Measurements from ENCODE around the gene SP140L. TPM values are rescaled to one million over a fixed set of nuclear protein-coding genes. Genes with fewer than 3 reads are reported as not detected.
"Not testable (repeated sequence)": the region's sequence is repeated elsewhere in the genome, so short reads cannot be mapped to it uniquely, and the experiment has no call there.

SP140L gene
- total RNA-seq, 1 donor from 2014 or later, result 48.9 TPM

DNA sequence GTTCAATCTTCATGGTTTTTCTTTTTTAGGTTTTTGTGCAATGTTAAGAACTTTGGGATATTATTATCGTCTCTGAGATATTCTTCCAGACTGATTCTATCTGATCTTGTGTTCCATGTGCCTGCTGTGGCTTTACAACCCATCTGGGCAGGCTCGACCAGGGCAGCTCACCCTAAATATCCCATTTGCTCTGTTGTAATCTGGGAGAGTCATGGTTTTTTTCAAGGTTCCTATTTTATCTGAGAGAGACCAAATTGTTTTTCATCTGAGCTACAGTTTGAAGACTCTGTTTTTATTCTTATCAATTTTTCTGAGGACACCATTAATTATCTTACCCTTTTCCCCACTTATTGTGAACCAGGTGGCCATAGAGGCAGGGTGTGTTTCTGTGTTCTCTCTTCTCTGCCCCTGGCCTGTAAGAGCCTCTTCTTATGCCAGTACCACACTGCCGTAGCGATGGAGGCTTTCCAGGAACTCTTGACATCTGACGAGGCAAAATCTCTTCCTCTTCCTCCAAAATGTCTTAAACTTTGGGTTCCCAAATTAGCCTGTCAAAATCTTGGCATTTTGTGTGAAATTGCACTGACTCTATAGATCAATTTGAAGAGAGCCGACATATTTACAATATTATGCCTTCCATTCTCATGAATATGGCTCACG lies 3.1 kb downstream of the SP140L start:
- no peaks in the 10 kb centered on the region for H3K27me3 Mint-ChIP-seq
- H3K27ac Mint-ChIP-seq, result peak overlapping the region; percentile 49
- intact Hi-C loops (cut with micrococcal nuclease), result loop anchor here (1.0 to 5.0 kb wide), 4 partner anchors 18 to 332 kb away; partner anchors contain the start of gene SP100
- H3K4me1 Mint-ChIP-seq, result peaks cover 81% of the 10 kb centered on the region
- peaks cover 11% of the 10 kb centered on the region for H3K9me3 Mint-ChIP-seq
- peaks cover 57% of the 10 kb centered on the region for H3K36me3 Mint-ChIP-seq (ENCODE audit: low read depth)
- H3K4me3 Mint-ChIP-seq, result peak overlapping the region; percentile 92
- peak; percentile 59 for DNase-seq

DNA sequence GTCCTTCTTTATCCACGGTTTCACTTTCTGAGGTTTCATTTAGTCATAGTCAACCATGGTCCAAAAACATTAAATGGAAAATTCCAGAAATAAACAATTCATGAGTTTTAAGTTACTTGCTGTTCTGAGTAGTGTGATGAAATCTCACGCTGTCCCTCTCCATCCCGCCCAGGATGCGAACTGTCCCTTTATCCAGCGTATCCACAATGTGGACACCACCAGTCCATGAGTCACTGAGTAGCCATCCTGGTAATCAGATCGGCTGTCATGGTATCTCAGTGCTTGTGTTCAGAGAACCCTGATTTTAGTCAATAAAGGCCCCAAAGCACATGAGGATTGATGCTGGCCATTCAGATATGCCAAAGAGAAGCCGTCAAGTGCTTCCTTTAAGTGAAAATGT lies 3.7 kb downstream of the SP140L start:
- intact Hi-C loops (cut with micrococcal nuclease), result no loop called here
- Mint-ChIP-seq H3K4me3 (peak overlapping the region; percentile 92), H3K4me1 (peaks cover 81% of the 10 kb centered on the region), H3K36me3 (ENCODE audit: low read depth) (peaks cover 63% of the 10 kb centered on the region), H3K27ac (peak overlapping the region; percentile 77), H3K27me3 (no peaks in the 10 kb centered on the region), H3K9me3 (peaks cover 11% of the 10 kb centered on the region)
- DNase-seq, result peak; percentile 56

DNA sequence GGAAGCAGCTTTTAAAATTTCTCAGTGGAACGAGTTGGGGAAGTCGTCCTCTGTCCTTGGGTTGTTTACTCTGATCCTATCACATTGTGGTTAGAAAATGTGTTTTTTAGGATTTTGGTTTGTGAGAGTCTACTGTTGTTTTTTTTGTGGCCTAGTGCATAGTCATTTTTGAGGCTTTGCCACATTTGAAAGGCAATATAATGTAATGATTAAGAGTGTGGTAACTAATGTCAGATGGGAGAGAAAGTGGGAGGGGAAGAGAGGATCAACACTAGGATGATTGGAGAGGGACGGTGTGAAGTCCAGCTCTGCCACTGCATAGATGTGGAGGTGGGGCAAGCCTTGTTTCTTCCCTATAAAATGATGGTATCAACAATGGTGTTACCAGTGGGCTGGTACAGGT lies 8.5 kb downstream of the SP140L start:
- Mint-ChIP-seq H3K9me3 (peaks cover 14% of the 10 kb centered on the region), H3K4me3 (peak overlapping the region; percentile 75), H3K27me3 (no peaks in the 10 kb centered on the region), H3K4me1 (peaks cover 55% of the 10 kb centered on the region), H3K27ac (peak overlapping the region; percentile 89), H3K36me3 (ENCODE audit: low read depth) (peaks cover 65% of the 10 kb centered on the region)
- intact Hi-C loops (cut with micrococcal nuclease), result loop anchor here (1.0 kb wide), 1 partner anchor 16 kb away; no protein-coding TSS in a partner anchor
- DNase-seq, result peak; percentile 55

DNA sequence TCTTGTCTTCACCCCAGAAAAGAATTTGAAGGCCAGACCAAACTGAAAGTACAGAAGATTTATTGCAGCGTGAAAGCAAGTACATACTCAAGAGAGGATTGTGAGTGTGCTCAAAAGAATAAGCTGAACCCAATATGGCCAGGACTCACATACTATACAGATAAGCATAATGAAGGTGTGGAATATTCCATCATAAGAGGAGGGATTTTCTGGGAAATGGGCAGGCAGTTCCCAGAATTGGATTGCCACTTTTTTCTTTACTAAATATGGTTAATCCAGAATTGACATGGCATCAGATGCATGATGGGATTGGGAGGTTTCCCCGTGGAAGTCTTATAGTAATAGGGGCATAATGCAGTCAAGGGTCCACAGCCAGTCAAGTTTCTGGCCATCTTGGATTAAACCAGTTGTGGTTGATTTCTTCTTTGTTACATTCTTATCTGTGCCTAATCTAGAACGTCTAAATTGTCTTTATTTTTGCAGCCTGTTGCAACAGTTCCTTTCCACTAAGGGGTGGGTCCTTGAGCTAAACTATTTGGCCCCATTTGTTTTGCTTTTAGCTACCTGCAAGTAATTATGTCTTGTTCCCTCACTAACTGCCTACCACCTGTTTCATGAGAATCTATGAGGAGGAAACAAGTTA lies 9.0 kb downstream of the SP140L start:
- peak overlapping the region; percentile 75 for H3K4me3 Mint-ChIP-seq
- H3K27me3 Mint-ChIP-seq, result no peaks in the 10 kb centered on the region
- H3K27ac Mint-ChIP-seq, result peak overlapping the region; percentile 89
- DNase-seq, result peak; percentile 58
- intact Hi-C loops (cut with micrococcal nuclease), result loop anchor here (1.0 kb wide), 1 partner anchor 17 kb away; no protein-coding TSS in a partner anchor
- H3K9me3 Mint-ChIP-seq, result peaks cover 14% of the 10 kb centered on the region
- peaks cover 61% of the 10 kb centered on the region for H3K36me3 Mint-ChIP-seq (ENCODE audit: low read depth)
- H3K4me1 Mint-ChIP-seq, result peaks cover 50% of the 10 kb centered on the region

DNA sequence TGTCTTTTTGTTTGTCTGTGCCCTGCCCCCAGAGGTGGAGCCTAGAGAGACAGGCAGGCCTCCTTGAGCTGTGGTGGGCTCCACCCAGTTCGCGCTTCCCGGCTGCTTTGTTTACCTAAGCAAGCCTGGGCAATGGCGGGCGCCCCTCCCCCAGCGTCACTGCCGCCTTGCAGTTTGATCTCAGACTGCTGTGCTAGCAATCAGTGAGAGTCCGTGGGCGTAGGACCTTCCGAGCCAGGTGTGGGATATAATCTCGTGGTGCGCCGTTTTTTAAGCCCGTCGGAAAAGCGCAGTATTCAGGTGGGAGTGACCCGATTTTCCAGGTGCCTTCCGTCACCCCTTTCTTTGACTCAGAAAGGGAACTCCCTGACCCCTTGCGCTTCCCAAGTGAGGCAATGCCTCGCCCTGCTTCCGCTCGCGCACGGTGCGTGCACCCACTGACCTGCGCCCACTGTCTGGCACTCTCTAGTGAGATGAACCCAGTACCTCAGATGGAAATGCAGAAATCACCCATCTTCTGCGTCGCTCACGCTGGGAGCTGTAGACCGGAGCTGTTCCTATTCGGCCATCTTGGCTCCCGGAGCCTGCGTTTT lies 15.0 kb downstream of the SP140L start:
- Mint-ChIP-seq H3K36me3 (ENCODE audit: low read depth) (peaks cover 60% of the 10 kb centered on the region), H3K4me1 (peaks cover 31% of the 10 kb centered on the region), H3K9me3 (peaks cover 33% of the 10 kb centered on the region)
- H3K4me3 Mint-ChIP-seq; intact Hi-C loops (cut with micrococcal nuclease); H3K27me3 Mint-ChIP-seq; DNase-seq; H3K27ac Mint-ChIP-seq: not testable (repeated sequence)

DNA sequence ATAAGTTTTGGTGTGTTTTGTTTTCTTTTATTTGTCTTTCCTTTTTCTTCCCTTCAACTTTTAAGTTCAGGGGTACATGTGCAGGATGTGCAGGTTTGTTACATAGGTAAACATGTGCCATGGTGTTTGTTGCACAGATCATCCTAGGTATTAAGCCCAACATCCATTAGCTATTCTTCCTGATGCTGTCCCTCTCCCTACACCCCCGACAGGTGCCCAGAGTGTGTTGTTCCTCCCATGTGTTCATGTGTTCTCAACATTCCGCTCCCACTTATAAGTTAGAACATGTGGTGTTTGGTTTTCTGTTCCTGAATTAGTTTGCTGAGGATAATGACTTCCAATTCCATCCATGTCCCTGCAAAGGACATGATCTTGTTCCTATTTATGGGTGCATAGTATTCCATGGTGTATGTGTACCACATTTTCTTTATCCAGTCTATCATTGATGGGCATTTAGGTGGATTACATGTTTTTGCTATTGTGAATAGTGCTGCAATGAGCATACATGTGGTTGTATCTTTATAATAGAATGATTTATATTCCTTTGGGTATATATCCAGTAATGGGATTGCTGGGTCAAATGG lies 16.1 kb downstream of the SP140L start:
- Mint-ChIP-seq H3K36me3 (ENCODE audit: low read depth) (peaks cover 61% of the 10 kb centered on the region), H3K4me1 (peaks cover 40% of the 10 kb centered on the region), H3K9me3 (peaks cover 34% of the 10 kb centered on the region)
- not testable (repeated sequence) for DNase-seq, H3K27me3 Mint-ChIP-seq, H3K4me3 Mint-ChIP-seq, H3K27ac Mint-ChIP-seq
- intact Hi-C loops (cut with micrococcal nuclease), result loop anchor here (1.0 kb wide), 1 partner anchor 16 kb away; the partner anchor contains the start of gene SP140L

GRCh38 chr2:230343747-230344146 lies 16.8 kb downstream of the SP140L start:
- Mint-ChIP-seq H3K4me3 (peak overlapping the region; percentile 42), H3K27me3 (no peaks in the 10 kb centered on the region), H3K4me1 (peaks cover 46% of the 10 kb centered on the region), H3K27ac (peak overlapping the region; percentile 54), H3K36me3 (ENCODE audit: low read depth) (peaks cover 61% of the 10 kb centered on the region), H3K9me3 (peaks cover 34% of the 10 kb centered on the region)
- intact Hi-C loops (cut with micrococcal nuclease), result loop anchor here (1.0 kb wide), 1 partner anchor 16 kb away; the partner anchor contains the start of gene SP140L
- no peak for DNase-seq

- H3K36me3 Mint-ChIP-seq (ENCODE audit: low read depth), result peaks cover 70% of the 10 kb centered on the region
These were observed 19.5 kb downstream of the SP140L start for GRCh38 chr2:230346465-230346864.

DNA sequence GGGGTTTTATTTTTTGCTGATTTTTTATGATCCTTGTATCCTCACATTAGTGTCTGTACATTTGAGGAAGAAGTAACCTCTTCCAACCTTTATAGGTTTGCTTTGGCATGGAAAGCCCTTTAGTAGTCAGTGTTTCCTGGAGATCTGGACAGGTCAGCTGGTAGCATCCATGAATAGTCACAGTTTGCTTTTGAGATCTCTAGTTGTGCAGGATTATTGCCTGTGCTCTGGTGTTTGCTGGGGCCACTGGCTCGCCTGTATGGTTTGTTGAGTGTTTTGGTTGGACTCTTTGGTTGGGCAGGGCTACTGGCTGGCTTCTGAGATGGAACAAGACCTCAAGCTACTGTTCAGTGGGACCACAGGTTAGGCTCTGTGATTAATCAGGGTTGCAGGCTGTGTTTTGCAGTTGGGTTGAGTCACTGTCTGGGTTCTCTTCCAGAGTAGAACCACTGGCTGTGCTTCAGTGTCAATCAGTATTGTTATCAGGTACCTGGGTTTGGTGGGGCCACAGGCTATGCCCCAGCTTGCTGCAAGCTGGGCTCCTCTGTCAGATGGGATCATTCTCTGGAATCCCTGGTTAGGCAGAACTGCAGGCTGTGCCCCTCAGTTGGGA lies 20.0 kb downstream of the SP140L start:
- H3K4me3 Mint-ChIP-seq, result peak overlapping the region; percentile 7
- intact Hi-C loops (cut with micrococcal nuclease), result loop anchor here (5.0 kb wide), 1 partner anchor 80 kb away; no protein-coding TSS in a partner anchor
- H3K36me3 Mint-ChIP-seq (ENCODE audit: low read depth), result peaks cover 73% of the 10 kb centered on the region
- no peaks in the 10 kb centered on the region for H3K27me3 Mint-ChIP-seq
- peaks cover 40% of the 10 kb centered on the region for H3K9me3 Mint-ChIP-seq
- peaks cover 60% of the 10 kb centered on the region for H3K4me1 Mint-ChIP-seq
- no peak for DNase-seq
- H3K27ac Mint-ChIP-seq, result peak overlapping the region; percentile 21

More at GRCh38 chr2:230346465-230346864, 19.5 kb downstream of the SP140L start:
- intact Hi-C loops (cut with micrococcal nuclease), result loop anchor here (5.0 kb wide), 1 partner anchor 79 kb away; no protein-coding TSS in a partner anchor
- Mint-ChIP-seq H3K27me3 (no peaks in the 10 kb centered on the region), H3K9me3 (peaks cover 40% of the 10 kb centered on the region), H3K27ac (peak overlapping the region; percentile 62), H3K4me3 (no peak overlapping the region), H3K4me1 (peaks cover 60% of the 10 kb centered on the region)
- DNase-seq, result no peak

DNA sequence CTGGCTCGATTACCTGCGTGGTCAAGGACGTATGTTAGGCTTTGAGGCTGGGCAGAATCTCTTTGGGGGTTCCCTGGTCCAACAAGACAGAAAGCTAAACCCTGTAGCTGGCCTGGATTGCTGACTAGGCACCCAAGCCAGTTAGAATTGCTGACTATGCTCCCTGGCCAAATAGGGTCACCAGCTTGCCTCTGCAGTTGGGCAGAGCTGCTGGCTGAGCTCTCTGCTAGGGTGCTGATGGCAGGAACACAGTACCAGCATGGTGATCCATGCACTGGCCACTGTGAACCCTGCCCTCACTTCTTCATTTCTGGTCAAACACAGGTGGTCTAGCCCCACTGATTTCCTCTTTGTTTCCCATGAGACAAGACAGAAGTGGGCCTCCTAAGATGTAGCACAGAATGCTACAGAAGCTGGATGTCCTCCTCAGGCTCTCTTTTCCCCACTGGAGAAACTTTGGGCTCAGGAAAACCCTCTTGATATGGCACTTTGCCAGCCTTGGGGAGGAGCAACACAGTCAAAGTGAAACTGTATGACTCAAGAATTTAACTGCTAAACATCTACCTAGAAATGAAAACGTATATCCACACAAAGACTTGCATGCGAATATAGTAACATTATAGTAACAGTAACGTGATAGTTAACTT lies 20.8 kb downstream of the SP140L start:
- Mint-ChIP-seq H3K9me3 (peaks cover 39% of the 10 kb centered on the region), H3K36me3 (ENCODE audit: low read depth) (peaks cover 70% of the 10 kb centered on the region), H3K4me3 (peak overlapping the region; percentile 62), H3K4me1 (peaks cover 59% of the 10 kb centered on the region), H3K27me3 (no peaks in the 10 kb centered on the region), H3K27ac (peak overlapping the region; percentile 93)
- intact Hi-C loops (cut with micrococcal nuclease), result loop anchor here (1.0 to 5.0 kb wide), 3 partner anchors 18 to 311 kb away; no protein-coding TSS in a partner anchor
- DNase-seq, result peak; percentile 86

- H3K36me3 Mint-ChIP-seq (ENCODE audit: low read depth), result peaks cover 62% of the 10 kb centered on the region
- no peaks in the 10 kb centered on the region for H3K27me3 Mint-ChIP-seq
These were observed 21.8 kb downstream of the SP140L start for GRCh38 chr2:230348787-230349186.

GRCh38 chr2:230356084-230356483 lies 29.1 kb downstream of the SP140L start:
- no peak overlapping the region for H3K4me3 Mint-ChIP-seq
- peaks cover 65% of the 10 kb centered on the region for H3K36me3 Mint-ChIP-seq (ENCODE audit: low read depth)
- intact Hi-C loops (cut with micrococcal nuclease), result no loop called here
- H3K9me3 Mint-ChIP-seq, result peaks cover 3% of the 10 kb centered on the region
- no peaks in the 10 kb centered on the region for H3K27me3 Mint-ChIP-seq
- H3K27ac Mint-ChIP-seq, result no peak overlapping the region
- no peak for DNase-seq
- peaks cover 15% of the 10 kb centered on the region for H3K4me1 Mint-ChIP-seq

More at GRCh38 chr2:230348787-230349186, 21.8 kb downstream of the SP140L start:
- Mint-ChIP-seq H3K4me1 (peaks cover 51% of the 10 kb centered on the region), H3K4me3 (peak overlapping the region; percentile 62), H3K27ac (peak overlapping the region; percentile 93), H3K9me3 (peaks cover 30% of the 10 kb centered on the region)
- no peak for DNase-seq
- intact Hi-C loops (cut with micrococcal nuclease), result loop anchor here (1.0 to 5.0 kb wide), 3 partner anchors 19 to 310 kb away; no protein-coding TSS in a partner anchor

- Mint-ChIP-seq H3K27ac (no peak overlapping the region), H3K36me3 (ENCODE audit: low read depth) (peaks cover 74% of the 10 kb centered on the region), H3K4me1 (peaks cover 30% of the 10 kb centered on the region), H3K9me3 (peaks cover 18% of the 10 kb centered on the region), H3K27me3 (no peaks in the 10 kb centered on the region), H3K4me3 (no peak overlapping the region)
- DNase-seq, result no peak
- intact Hi-C loops (cut with micrococcal nuclease), result no loop called here
These were observed 31.3 kb downstream of the SP140L start for GRCh38 chr2:230358305-230358704.
